Right kidney (tissue), 1 donor: ENCODE measurements around the gene PLSCR3.
A peak's percentile ranks its signal among the peaks of the same experiment; 100 is the strongest.
"Not testable (repeated sequence)": the region's sequence is repeated elsewhere in the genome, so short reads cannot be mapped to it uniquely, and the experiment has no call there.

Experiments
- DNase-seq: peaks from one replicate; pipeline ENCODE4 v3.0.0-alpha.2; 2016

The PLSCR3 gene

GRCh38 chr17:7380855-7381683 lies 13.3 kb downstream of the PLSCR3 start, which contains the start of gene TNK1:
Gene TNK1 (plus strand): TSS chr17:7381089. CDS start chr17:7382927, 1,838 bp downstream.
- peak; percentile 58 for DNase-seq

- DNase-seq = no peak
These were observed 14.0 kb downstream of the PLSCR3 start for GRCh38 chr17:7380321-7380720.

DNA sequence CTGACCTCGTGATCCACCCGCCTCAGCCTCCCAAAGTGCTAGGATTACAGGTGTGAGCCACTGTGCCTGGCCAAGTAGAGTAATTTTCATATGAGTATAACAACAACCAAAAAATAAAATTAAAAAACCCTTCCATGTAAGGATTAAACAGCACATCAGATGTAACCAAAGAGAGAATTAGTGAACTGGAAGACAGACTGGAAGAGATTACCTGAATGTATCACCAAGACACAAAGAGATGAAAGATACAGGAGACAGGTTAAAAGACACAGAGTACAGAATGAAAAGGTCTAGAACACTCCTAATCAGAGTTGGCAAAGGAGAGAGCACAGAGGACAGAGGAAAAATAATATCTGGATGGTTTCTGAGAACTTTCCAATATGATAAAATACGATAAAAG lies 15.2 kb downstream of the PLSCR3 start:
- no peak for DNase-seq

- DNase-seq = no peak
These were observed 20.0 kb downstream of the PLSCR3 start for GRCh38 chr17:7374353-7374752.

GRCh38 chr17:7370853-7371252 lies 23.5 kb downstream of the PLSCR3 start:
- DNase-seq = no peak

DNA sequence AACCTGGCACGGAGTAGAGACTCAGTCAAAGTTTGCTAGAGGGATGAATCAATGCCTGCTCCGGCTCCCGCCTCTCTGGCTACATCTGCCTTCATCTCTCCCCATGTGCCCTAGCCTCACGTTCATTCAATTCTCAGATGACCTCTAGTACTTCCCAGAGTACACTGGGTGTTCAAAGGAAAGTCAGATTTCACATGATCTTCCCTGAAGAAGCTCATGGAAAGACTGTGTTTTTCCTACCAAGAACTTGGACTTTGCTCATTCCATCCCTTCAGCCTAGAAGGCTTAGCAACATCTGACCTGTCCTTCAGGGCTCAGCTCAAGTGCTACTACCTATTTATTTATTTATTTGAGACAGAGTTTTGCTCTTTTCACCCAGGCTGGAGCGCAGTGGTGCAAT lies 24.5 kb downstream of the PLSCR3 start:
- no peak for DNase-seq

DNA sequence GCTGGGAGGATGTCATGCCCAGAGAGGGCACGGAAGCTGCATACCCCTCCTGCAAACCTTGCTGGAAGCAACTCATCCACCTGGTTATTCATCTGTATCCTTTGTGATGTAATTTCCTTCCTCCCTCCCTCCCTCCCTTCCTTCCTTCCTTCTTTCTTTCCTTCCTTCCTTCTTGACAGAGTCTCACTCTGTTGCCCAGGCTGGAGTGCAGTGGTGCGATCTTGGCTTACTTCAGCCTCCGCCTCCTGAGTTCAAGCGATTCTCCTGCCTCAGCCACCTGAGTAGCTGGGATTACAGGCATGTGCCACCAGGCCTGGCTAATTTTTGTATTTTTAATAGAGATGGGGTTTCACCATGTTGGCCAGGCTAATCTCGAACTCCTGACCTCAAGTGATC lies 25.7 kb downstream of the PLSCR3 start:
- DNase-seq = not testable (repeated sequence)

DNA sequence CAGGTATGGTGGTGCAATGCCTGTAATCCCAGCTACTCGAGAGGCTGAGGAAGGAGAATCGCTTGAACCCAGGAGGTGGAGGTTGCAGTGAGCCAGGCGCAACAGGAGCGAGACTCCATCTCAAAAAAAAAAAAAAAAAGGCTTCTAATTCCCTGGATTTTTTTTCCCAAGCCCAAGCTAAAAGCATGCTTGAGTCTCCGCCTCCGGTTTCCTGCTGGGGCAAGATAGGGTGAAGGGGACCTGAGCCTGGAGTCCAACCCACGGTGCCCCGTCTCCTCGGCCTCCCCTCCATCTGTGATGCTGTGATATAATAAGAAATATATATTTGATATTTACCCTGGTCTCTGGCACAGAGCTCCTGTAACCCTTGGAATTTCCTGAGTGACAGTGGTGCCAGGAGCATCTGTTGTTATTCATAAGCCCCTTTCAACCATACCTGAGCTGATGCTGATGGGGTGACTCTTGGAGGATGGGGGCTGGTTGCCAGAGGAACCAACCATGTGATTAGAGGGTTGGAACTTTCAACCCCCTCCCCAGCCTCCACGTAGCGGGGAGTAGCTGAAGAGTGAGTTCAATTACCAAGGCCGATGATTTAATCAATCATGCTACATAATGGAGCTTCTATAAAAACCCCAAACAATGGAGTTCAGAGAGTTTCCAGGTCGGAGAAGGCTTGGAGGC lies 26.3 kb downstream of the PLSCR3 start:
- no peak for DNase-seq

DNA sequence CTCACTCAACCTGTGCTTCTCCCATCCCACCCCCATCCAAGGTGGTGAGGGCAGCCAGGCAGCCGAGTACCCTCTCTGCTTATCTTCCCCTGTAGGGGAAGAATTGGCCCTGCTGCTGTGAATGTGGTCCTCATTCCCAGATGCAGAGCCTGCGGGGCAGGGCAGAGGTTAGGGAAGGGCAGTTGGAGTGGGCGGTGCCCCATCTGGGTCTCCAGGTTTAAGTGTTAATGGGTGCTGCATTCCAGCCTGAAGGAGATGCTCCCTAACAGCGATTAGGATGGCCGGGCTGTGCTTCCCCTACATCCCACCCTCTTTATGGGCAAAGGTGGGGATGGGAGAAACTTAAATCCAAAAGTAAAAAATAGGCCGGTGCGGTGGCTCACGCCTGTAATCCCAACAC lies 27.2 kb downstream of the PLSCR3 start:
- no peak for DNase-seq

DNA sequence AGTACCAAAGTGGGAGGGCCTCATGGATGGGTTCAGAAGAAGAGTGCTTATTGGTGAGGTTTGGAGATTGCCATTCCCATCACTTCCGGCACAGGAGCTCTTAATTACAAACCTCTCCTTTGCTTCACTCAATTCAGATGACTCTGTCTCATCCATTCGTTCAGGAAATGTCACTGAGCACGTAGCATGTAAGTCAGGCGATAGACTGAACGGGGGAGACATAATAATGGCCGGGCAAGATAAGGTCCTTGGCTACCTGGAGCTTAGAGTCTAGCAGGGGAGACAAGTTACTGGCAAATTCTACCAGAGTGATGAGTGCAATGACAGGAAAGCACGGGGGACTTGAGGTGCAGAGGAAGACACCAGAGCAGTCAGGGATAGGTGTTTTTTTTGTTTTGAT lies 28.4 kb downstream of the PLSCR3 start:
- DNase-seq = not testable (repeated sequence)

DNA sequence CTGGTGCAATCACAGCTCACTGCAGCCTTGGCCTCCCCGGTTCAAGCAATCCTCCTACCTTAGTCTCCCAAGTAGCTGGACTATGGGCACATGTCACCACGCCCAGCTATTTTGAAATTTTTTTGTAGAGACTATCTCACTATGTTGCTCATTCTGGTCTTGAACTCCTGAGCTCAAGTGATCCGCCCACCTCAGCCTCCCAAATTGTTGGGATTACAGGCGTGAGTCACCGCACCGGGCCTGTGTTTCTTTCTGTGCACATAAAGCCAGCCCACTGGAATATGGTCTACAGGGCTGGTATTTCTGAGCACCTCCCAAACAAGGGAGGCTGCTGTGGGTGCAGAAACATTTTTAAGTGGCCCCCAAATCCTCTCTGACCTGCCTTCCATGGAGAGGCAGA lies 31.0 kb downstream of the PLSCR3 start:
- DNase-seq = no peak

DNA sequence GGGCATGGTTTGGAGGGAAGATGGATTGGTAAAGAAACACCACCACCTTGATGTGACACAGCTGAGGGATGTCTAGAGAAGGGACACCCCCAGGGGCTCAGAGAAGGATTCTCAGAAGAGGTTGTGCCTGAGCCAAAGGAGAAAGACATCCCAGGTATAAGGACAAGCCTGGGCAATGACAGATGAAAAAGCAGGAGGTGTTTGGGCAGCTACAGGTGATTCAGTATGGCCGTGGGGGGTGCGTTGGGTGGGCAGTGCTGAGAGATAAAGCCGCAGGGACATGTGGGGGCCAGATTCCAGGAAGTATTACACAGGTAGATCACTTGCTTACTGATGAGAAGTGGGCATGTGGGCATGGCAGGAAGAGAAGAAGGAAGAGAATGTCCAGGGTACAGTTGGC lies 32.4 kb downstream of the PLSCR3 start:
- no peak for DNase-seq

GRCh38 chr17:7357381-7357780 lies 36.9 kb downstream of the PLSCR3 start:
- DNase-seq = no peak

GRCh38 chr17:7356756-7357155 lies 37.6 kb downstream of the PLSCR3 start:
- no peak for DNase-seq

DNA sequence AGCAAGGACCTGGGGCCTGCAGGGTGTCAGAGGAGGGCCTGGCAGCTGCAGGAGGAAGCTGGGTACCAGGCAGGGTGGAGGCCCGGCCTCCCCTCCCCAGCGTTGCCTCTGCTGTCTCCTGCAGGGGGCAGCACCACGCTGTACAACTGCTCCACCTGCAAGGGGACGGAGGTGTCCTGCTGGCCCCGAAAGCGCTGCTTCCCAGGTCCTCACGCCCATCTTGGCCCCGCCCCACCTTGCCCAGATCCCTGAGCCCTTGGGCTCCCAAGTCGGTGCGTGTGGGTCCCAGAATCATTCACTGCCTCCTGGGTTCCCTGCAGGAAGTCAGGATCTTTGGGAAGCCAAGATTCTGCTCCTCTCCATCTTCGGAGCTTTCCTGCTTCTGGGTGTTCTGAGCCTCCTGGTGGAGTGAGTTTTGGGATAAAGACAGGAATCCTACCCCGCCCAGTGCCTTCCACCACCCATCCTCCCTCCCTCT lies 38.2 kb downstream of the PLSCR3 start:
- peak; percentile 76 for DNase-seq

GRCh38 chr17:7355573-7355972 lies 38.8 kb downstream of the PLSCR3 start:
- DNase-seq = no peak

DNA sequence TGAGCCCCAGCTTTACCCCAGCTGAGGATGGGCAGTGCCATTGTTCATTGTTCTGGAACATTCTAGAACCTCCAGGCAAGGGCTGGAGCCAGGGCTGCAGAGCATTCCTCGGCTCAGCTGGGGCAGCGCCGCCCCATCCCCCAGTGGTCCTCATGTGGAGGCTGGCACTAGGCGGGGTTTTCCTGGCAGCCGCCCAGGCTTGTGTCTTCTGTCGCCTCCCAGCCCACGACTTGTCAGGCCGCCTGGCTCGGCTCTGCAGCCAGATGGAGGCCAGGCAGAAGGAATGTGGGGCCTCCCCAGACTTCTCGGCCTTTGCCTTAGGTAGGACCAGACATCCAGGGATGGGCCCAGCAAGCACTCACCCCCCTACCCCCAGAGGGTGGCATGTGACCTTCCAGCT lies 39.3 kb downstream of the PLSCR3 start, which contains the start of gene TMEM95:
Gene TMEM95, plus strand, starts transcription at position 104 of the 400 bp plus-strand sequence. Its CDS starts 49 bp downstream, at position 153.
- no peak for DNase-seq

GRCh38 chr17:7354262-7354843 lies 40.0 kb downstream of the PLSCR3 start:
- DNase-seq = no peak

DNA sequence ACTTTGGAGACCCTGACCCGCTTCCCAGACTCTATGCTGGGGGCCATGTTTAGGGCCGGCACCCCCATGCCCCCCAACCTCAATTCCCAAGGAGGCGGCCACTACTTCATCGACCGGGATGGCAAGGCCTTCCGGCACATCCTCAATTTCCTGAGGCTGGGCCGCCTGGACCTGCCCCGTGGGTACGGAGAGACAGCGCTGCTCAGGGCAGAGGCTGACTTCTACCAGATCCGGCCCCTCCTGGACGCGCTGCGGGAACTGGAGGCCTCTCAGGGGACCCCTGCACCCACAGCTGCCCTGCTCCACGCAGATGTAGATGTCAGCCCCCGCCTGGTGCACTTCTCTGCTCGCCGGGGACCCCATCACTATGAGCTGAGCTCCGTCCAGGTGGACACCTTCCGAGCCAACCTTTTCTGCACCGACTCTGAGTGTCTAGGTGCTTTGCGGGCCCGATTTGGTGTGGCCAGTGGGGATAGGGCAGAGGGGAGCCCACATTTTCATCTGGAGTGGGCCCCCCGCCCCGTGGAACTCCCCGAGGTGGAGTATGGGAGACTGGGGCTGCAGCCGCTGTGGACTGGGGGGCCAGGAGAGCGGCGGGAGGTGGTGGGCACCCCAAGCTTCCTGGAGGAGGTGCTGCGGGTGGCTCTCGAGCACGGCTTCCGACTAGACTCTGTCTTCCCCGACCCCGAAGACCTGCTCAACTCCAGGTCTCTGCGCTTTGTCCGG lies 41.3 kb downstream of the PLSCR3 start:
- no peak for DNase-seq

- DNase-seq = no peak
These were observed 41.8 kb downstream of the PLSCR3 start for GRCh38 chr17:7352503-7352889.

GRCh38 chr17:7351665-7352502 lies 42.4 kb downstream of the PLSCR3 start, which contains the start of gene KCTD11:
Gene KCTD11 (plus strand): TSS chr17:7352162.
- DNase-seq = peak; percentile 97
